22Rv1 (cell line): ENCODE measurements around the gene EFCAB12.

Experiments used
- ZFX ChIP-seq: fragments of 450-650 bp; IDR thresholded peaks from 2 replicates; pipeline ENCODE4 v1.6.1; 2017; ENCODE audit warnings: antibody characterized with exemption, borderline replicate concordance
- TF ChIP-seq, protein P1 (sequence below): fragments of 450-650 bp; IDR thresholded peaks from 2 replicates; pipeline ENCODE4 v1.5.1; 2017; ENCODE audit warnings: mild to moderate bottlenecking

DNA sequence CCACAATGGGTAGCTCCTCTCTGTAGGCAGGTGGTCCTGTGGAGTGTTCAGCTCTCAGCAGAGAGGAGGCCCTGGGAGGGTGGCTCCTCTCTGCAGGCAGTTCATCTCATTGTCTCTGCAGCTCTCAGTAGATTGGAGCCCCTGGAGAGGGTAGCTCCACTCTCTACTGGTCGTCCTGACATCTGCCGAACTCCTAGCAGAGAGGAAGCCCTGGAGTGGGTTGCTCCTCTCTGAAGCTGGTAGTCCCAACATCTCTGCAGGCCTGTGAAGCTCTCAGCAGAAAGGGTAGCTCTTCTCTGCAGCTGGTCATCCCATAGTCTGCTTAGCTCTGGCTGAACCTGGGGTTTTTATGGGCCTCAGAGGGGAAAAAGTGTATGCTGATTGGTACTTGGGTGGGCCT, 50.8 kb downstream of the EFCAB12 start:
- TF ChIP-seq, protein P1, sequence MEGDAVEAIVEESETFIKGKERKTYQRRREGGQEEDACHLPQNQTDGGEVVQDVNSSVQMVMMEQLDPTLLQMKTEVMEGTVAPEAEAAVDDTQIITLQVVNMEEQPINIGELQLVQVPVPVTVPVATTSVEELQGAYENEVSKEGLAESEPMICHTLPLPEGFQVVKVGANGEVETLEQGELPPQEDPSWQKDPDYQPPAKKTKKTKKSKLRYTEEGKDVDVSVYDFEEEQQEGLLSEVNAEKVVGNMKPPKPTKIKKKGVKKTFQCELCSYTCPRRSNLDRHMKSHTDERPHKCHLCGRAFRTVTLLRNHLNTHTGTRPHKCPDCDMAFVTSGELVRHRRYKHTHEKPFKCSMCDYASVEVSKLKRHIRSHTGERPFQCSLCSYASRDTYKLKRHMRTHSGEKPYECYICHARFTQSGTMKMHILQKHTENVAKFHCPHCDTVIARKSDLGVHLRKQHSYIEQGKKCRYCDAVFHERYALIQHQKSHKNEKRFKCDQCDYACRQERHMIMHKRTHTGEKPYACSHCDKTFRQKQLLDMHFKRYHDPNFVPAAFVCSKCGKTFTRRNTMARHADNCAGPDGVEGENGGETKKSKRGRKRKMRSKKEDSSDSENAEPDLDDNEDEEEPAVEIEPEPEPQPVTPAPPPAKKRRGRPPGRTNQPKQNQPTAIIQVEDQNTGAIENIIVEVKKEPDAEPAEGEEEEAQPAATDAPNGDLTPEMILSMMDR: no peak
- TF ChIP-seq ZFX: no peak
